SK-N-MC (cell line): ENCODE results near the gene LRMDA.

Experiments used
- DNase-seq: peaks from one replicate; pipeline ENCODE4 v3.0.0-alpha.2; 2011; ENCODE audit warnings: low read depth, low spot score
- H3K27ac ChIP-seq: fragments of 200-600 bp; sonication (generic); 2 replicates; pipeline ENCODE4 v1.5.1; 2016; ENCODE audit warnings: mixed run types
- H3K36me3 ChIP-seq: fragments of 200-600 bp; sonication (generic); 2 replicates; pipeline ENCODE4 v1.6.1; 2017; ENCODE audit warnings: antibody characterized with exemption, low read length, mixed read lengths; ENCODE audit not compliant: insufficient read depth
- H3K4me3 ChIP-seq: fragments of 200-600 bp; sonication (generic); 2 replicates; pipeline ENCODE4 v1.5.1; 2016
- H3K9ac ChIP-seq: fragments of 200-600 bp; sonication (generic); 2 replicates; pipeline ENCODE4 v1.8.0; 2017; ENCODE audit warnings: mixed run types, mixed read lengths; ENCODE audit not compliant: insufficient read length
- H3K9me3 ChIP-seq: fragments of 200-600 bp; sonication (generic); 2 replicates; pipeline ENCODE4 v1.6.1; 2017; ENCODE audit warnings: low read depth, mild to moderate bottlenecking, antibody characterized with exemption, low read length, moderate library complexity, mixed read lengths
- EZH2 ChIP-seq: fragments of 200-600 bp; sonication (generic); IDR thresholded peaks from one replicate; pipeline ENCODE4 v1.6.1; 2017; ENCODE audit warnings: antibody characterized with exemption
- FOXP2 ChIP-seq: optimal IDR thresholded peaks from 2 replicates; pipeline ENCODE3; 2011; ENCODE audit warnings: mild to moderate bottlenecking, moderate library complexity; ENCODE audit not compliant: insufficient read depth; ENCODE audit errors: extremely low read length, control extremely low read depth
- POLR2AphosphoS5 ChIP-seq: IDR thresholded peaks from 2 replicates; pipeline ENCODE4 v1.6.1; 2012; ENCODE audit warnings: mild to moderate bottlenecking, low read depth, low read length, borderline replicate concordance

LRMDA gene

DNA sequence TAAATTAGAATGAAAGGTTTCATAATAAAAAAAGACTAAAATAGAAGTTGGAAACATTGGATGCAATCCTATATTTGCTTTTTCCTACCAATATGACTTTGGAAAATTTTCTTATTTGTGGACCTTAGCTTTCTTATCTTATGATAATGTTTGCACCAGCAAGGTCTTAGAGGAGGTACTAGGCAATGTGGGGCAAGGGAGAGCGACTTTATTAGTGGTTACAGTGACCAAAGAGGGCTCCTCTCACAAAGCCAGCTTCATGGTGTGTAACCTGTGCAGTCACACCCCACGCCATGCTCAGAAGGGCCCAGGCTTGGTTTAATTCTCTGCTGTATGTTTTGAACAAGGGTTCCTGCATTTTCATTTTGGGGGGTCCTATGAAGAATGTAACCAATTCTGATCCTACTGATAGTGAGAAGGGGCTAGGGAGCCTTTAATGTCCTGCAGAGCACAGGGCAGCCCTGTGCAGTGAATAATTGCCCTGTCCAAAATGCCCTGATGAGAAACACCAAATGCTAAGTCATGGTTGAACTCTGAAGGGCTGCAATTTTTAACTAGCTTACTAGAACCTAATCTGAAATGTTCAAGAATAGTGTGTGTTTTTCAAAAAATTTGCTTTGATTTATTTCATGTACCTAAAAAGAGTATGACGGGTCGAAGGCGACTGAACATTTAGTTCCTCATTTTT is 1047.8 kb downstream of the LRMDA start:
- H3K36me3 ChIP-seq: no peaks in the 10 kb centered on the region
- TF ChIP-seq EZH2 (no peak), POLR2AphosphoS5 (no peak), FOXP2 (no peak)

DNA sequence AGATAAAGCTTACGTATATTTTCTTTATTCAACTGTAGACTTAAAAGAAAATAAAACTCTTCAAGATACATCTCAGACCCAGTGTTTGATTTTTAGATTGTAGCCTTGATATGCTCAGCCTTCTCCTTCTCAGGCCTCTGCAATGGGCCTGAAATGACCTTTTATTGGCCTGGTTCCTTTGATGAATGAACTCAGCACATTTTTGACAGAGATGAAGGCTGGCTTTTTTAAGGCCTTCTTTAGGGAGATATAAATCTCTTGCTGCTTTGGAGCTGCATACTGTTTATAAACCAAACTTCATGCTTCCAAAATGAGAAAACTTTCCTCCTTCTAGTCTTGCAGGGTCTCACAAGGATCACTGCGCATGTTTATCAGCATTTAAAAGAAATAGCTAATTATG is 1049.8 kb downstream of the LRMDA start:
- TF ChIP-seq EZH2 (no peak), POLR2AphosphoS5 (no peak), FOXP2 (no peak)
- H3K4me3 ChIP-seq: no peak overlapping the region
- no peak for DNase-seq

More for the DNA sequence above, 1047.8 kb downstream of the LRMDA start:
- Histone ChIP-seq H3K4me3 (no peak overlapping the region), H3K9me3 (no peaks in the 10 kb centered on the region), H3K27ac (no peak overlapping the region), H3K9ac (no peak overlapping the region)
- DNase-seq: no peak

DNA sequence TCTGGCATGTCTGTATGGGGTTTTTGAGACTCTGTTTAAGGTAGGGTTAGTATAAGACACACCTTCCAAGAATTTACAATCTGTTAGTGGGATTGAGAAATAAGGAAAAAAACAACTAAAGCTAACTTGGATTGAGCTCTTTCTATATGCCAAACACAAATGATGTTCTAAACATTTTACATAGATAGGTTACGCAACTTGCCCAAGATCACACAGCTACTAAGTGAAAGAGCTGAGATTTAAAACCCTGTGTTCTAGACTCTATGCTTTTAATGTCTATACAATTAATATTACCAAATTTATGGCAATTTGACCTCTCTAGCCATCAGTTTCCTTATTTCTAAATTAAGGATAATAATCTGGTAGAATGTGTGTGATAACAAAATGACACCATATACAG is 1056.2 kb downstream of the LRMDA start:
- no peak overlapping the region for H3K4me3 ChIP-seq
- TF ChIP-seq FOXP2: no peak
- TF ChIP-seq EZH2: no peak
- TF ChIP-seq POLR2AphosphoS5: no peak
- no peak overlapping the region for H3K9ac ChIP-seq
- H3K27ac ChIP-seq: no peak overlapping the region
- H3K36me3 ChIP-seq: no peaks in the 10 kb centered on the region
- no peak for DNase-seq
- H3K9me3 ChIP-seq: no peaks in the 10 kb centered on the region

More for the DNA sequence above, 1049.8 kb downstream of the LRMDA start:
- no peaks in the 10 kb centered on the region for H3K36me3 ChIP-seq
- H3K9ac ChIP-seq: no peak overlapping the region
- H3K27ac ChIP-seq: no peak overlapping the region
- H3K9me3 ChIP-seq: no peaks in the 10 kb centered on the region

DNA sequence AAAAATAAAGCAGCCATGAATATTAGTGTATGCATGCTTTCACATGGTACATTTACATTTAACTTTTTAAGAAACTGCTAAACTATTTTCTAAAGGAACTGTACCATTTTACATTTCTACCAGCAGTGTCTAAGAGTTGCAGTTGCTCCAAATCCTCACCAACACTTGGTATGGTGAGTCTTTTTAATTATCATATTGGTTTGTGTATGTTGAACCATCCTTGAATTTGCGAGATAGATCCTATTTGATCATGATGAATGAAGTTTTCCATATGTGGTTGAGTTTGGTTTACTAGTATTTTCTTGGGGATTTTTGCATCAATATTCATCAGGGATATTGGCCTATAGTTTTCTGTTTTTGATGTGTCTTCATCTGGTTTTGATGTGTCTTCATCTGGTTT is 1057.2 kb downstream of the LRMDA start:
- Histone ChIP-seq H3K9me3 (no peaks in the 10 kb centered on the region), H3K27ac (no peak overlapping the region), H3K9ac (no peak overlapping the region), H3K36me3 (no peaks in the 10 kb centered on the region), H3K4me3 (no peak overlapping the region)
- no peak for TF ChIP-seq FOXP2
- TF ChIP-seq EZH2: no peak
- no peak for TF ChIP-seq POLR2AphosphoS5
- no peak for DNase-seq

DNA sequence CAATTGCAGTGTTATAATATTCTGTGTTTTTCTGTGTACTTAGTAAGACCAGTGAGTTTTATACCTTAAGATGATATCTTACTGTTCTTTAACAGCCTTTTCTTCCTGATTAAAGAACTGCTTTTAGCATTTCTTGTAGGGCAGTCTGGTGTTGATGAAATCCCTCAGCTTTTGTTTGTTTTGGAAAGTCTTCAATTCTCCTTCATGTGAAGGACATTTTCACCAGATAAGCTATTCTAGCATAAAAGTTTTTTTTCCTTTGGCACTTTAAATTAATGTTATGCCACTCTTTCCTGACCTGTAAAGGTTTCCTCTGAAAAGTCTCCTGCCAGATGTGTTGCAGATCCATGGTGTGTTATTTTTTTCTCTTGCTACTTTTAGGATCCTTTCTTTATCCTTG is 1059.8 kb downstream of the LRMDA start:
- no peak overlapping the region for H3K27ac ChIP-seq
- no peak for DNase-seq

DNA sequence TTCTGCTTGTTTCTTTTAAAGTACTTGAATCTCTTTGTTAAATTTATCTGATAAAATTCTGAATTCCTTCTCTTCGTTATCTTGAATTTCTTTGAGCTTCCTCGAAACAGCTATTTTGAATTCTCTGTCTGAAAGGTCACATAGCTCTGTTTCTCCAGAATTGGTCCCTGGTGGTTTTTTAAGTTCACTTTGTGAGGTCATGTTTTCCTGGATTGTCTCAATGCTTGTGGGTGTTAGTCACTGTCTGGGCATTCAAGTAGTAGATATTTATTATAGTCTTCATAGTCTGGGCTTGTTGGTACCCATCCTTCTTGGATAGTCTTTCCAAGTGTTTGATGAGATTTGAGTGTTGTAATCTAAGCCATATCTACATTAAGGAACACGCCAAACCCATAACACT is 1060.6 kb downstream of the LRMDA start:
- H3K4me3 ChIP-seq: no peak overlapping the region
- no peaks in the 10 kb centered on the region for H3K9me3 ChIP-seq
- TF ChIP-seq FOXP2: no peak
- no peak for TF ChIP-seq POLR2AphosphoS5
- no peak for TF ChIP-seq EZH2
- H3K36me3 ChIP-seq: no peaks in the 10 kb centered on the region
- DNase-seq: no peak
- H3K9ac ChIP-seq: no peak overlapping the region
- H3K27ac ChIP-seq: no peak overlapping the region

More for the DNA sequence above, 1059.8 kb downstream of the LRMDA start:
- H3K36me3 ChIP-seq: no peaks in the 10 kb centered on the region
- no peak overlapping the region for H3K9ac ChIP-seq
- H3K4me3 ChIP-seq: no peak overlapping the region
- TF ChIP-seq EZH2 (no peak), POLR2AphosphoS5 (no peak), FOXP2 (no peak)
- H3K9me3 ChIP-seq: no peaks in the 10 kb centered on the region

DNA sequence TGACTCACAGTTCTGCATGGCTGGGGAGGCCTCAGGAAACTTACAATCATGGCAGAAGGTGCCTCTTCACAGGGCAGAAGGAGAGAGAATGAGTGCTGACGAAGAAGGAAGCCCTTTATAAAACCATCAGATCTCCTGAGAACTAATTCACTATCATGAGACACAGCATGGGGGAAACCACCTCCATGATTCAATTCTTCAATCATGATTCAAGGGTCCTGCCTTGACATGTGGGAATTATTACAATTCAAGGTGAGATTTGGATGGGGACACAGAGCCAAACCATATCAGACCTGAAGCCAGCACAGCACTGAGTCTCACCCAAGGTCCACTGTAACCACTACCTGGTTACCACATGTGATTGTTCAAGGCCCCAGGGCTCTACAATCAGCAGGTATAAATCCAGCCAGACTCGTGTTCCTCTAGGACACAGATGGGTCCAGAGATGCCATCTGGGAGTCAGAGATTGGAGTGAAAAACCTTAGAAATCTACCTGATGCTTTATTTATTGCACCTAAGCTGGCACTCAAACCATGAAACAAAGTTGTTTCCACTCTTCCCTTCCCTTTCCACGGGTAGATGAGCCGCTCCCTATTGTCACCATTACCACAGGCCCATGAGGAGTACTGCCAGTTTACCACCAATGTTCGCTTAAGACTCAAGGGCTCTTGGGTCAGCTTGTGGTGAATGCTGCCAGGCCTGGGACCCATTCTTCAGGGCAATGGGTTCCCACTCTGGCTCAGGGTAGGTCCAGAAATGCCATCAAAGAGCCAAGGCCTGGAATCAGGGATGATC is 1061.5 kb downstream of the LRMDA start:
- Histone ChIP-seq H3K9ac (no peak overlapping the region), H3K4me3 (no peak overlapping the region), H3K9me3 (no peaks in the 10 kb centered on the region), H3K36me3 (no peaks in the 10 kb centered on the region), H3K27ac (no peak overlapping the region)
- no peak for DNase-seq
- TF ChIP-seq EZH2: no peak
- no peak for TF ChIP-seq FOXP2
- no peak for TF ChIP-seq POLR2AphosphoS5

DNA sequence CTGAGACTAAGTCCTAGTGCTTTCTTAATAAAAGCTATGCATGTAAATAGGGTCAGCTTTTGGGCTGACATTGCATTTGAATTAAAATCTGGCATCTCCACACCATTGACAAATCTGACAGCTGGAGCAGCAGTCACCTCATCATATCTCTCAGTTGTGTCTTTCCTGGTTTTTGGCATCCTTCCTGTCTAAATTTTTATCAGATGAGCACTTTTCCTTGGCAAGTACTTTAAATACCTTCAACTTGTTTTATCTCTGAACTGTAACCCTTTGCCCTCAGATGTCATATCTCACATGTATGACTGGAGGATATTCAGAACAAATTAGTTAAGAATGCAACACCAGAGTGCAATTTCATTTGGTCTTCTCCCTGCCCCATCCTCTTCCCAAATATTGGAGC is 1066.2 kb downstream of the LRMDA start:
- no peaks in the 10 kb centered on the region for H3K36me3 ChIP-seq
- no peak overlapping the region for H3K9ac ChIP-seq
- DNase-seq: no peak
- no peak overlapping the region for H3K4me3 ChIP-seq
- no peaks in the 10 kb centered on the region for H3K9me3 ChIP-seq
- no peak overlapping the region for H3K27ac ChIP-seq
- TF ChIP-seq EZH2: no peak
- TF ChIP-seq POLR2AphosphoS5: no peak
- no peak for TF ChIP-seq FOXP2
